NT2/D1 (cell line): ENCODE results near the gene COL26A1.

Experiments used
- YY1 ChIP-seq: IDR thresholded peaks from 2 replicates; pipeline ENCODE4 v1.6.1; 2011; ENCODE audit not compliant: insufficient read length, insufficient read depth
- ZNF274 ChIP-seq: IDR thresholded peaks from 2 replicates; pipeline ENCODE4 v1.6.1; 2011; ENCODE audit warnings: mild to moderate bottlenecking, low read depth, low read length

DNA sequence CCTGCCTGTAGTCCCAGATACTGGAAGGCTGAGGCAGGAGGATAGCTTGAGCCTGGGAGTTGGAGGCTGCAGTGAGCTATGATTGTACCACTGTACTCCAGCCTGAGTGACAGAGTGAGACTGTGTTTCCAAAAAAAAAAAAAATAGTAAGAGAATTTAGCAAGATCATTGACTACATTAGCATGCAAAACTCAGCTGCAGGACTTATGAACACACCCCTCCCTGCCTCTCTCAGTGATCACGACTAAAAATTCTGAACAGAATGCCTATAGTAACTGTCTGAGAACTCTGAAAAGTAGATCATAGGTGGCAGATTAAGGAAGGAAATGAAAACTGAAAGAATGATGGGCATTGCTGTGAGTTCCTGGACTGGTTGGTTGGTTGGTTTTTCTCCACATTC lies 215.9 kb downstream of the COL26A1 start:
- TF ChIP-seq YY1 (no peak), ZNF274 (no peak)
